Fibroblast of pulmonary artery (primary cell): Measurements from ENCODE around the gene TAAR6.
A peak's percentile ranks its signal among the peaks of the same experiment; 100 is the strongest.
"Not testable (repeated sequence)": the region's sequence is repeated elsewhere in the genome, so short reads cannot be mapped to it uniquely, and the experiment has no call there.

Source experiments
- DNase-seq: peaks from one replicate; pipeline ENCODE4 v3.0.0-alpha.2; 2010; ENCODE audit warnings: low read depth
- H3K4me3 ChIP-seq: replicated peaks from 2 replicates; pipeline ENCODE4 v1.5.1; 2011; ENCODE audit warnings: low read depth, mild to moderate bottlenecking, control low read depth, low read length, moderate library complexity
- TF ChIP-seq, protein P1 (sequence below): IDR thresholded peaks from 2 replicates; pipeline ENCODE4 v1.5.1; 2011; ENCODE audit warnings: mild to moderate bottlenecking, control low read depth, low read length, inconsistent platforms; ENCODE audit errors: missing control alignments

TAAR6 gene

DNA sequence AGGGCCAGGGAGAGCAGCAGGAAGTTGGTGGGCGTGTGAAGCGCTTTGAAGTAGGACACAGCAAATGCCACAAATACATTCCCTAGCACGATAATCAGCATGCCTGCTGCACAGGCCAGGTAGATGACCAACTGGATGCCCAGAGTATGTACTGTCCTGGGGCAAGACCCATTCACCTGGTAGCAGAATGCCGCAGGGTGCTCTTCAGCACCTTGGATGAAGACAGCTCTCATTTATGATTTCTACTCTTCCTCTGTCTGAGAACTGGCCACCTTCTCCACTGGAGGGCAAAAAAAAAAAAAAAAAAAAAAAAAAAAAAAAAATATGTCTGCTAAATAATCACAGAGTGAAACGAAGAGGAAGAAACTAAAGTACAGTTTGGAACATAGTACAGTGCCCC lies 19.3 kb downstream of the TAAR6 start, which contains the start of gene TAAR5:
TAAR5 (minus strand) TSS at position 288 of the 400 bp plus-strand sequence; CDS start at position 233, 55 bp downstream.
- DNase-seq, result no peak
- TF ChIP-seq, protein P1, sequence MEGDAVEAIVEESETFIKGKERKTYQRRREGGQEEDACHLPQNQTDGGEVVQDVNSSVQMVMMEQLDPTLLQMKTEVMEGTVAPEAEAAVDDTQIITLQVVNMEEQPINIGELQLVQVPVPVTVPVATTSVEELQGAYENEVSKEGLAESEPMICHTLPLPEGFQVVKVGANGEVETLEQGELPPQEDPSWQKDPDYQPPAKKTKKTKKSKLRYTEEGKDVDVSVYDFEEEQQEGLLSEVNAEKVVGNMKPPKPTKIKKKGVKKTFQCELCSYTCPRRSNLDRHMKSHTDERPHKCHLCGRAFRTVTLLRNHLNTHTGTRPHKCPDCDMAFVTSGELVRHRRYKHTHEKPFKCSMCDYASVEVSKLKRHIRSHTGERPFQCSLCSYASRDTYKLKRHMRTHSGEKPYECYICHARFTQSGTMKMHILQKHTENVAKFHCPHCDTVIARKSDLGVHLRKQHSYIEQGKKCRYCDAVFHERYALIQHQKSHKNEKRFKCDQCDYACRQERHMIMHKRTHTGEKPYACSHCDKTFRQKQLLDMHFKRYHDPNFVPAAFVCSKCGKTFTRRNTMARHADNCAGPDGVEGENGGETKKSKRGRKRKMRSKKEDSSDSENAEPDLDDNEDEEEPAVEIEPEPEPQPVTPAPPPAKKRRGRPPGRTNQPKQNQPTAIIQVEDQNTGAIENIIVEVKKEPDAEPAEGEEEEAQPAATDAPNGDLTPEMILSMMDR, result no peak
- H3K4me3 ChIP-seq, result no peak within 1 kb of the TSS

DNA sequence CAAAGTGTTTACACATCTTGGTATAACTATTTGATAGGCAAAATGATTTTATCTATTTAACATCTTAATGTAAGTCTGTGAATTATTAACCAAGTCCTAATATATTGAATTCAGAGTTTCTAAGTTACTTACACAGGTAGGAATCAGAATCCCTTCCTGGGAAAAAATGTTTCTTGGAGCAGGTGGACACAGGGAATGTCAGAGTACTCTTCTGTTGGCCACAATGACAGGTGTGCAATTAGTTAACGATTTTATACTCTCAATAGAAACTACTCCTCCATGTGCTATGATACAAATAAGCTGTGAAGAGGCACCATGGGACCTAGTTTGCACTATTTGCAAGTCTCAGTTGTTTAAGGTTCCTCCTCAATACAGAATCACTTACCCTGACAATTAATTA lies 20.2 kb downstream of the TAAR6 start:
- TF ChIP-seq, protein P1, result no peak
- H3K4me3 ChIP-seq, result no peak overlapping the region
- no peak for DNase-seq

DNA sequence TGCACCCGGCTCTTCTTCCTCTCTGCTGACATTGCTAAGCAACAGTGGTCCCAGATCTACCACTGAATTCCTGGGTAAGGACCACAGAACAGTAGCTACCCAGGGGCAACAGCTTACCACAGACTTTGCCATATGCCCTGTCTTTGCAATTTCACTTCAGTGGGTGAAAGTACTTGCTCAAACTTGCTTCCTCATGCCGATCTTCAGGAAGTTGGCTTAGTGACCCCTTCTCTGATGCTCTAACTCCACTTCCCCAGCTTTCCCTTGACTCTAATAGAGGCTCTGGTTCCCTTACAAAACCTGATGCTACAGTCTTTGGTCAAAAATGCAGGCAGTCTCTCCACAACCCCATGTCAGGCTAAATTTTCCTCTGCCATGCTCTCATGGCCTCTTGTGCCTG lies 22.7 kb downstream of the TAAR6 start:
- no peak overlapping the region for H3K4me3 ChIP-seq
- TF ChIP-seq, protein P1, result no peak
- no peak for DNase-seq

DNA sequence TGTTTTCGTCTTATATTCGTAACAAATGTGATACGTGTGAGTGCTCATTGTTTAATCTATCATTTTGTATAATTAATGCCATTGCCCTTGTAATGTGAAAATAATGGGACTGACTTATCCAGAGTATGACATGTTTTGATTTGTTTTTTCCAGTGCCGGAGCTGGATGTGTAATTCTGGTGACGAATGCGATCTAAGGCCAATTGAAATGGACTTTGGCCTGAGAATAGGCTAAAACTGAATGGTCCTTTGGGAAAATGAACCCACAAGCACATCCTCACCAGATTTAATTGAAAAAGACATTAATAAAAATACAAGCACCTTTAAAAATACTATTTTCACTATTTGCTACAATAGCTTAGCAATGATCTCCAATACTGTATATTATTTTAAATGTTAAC lies 26.1 kb downstream of the TAAR6 start:
- TF ChIP-seq, protein P1, result no peak
- no peak overlapping the region for H3K4me3 ChIP-seq
- no peak for DNase-seq

DNA sequence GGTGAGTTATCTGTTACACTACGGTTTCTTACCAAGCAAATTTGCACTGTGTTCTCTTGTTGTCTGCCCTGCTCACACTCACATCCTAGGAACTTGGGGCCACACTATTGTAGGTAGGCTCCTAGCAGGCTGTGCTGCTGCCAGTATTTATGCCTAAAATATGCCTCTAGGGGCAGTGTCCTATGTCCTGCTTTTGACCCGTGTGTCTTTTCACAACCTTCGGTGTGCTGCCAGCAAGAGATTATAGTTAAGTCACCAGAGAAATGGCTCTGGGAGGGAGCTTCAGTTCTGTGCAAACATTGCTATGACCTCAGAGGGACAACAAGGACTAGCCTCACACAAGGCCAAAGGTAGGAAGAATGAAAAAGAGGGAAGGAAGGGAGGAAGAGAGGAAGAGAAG lies 28.4 kb downstream of the TAAR6 start:
- no peak overlapping the region for H3K4me3 ChIP-seq
- TF ChIP-seq, protein P1, result peak; percentile 20
- no peak for DNase-seq

DNA sequence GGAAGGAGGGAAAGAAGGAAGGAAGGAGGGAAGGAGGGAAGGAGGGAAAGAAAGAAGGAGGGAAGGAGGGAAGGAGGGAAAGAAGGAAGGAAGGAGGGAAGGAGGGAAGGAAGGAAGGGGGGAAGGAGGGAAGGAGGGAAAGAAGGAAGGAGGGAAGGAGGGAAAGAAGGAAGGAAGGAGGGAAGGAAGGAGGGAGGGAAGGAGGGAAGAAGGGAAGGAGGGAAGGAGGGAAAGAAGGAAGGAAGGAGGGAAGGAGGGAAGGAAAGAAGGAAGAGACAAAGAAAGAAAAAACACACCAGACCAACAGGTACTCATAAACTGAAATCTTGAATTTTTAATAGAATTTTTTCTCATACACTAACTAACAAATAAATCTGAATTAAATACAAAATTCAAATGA lies 30.8 kb downstream of the TAAR6 start:
- not testable (repeated sequence) for H3K4me3 ChIP-seq, DNase-seq

DNA sequence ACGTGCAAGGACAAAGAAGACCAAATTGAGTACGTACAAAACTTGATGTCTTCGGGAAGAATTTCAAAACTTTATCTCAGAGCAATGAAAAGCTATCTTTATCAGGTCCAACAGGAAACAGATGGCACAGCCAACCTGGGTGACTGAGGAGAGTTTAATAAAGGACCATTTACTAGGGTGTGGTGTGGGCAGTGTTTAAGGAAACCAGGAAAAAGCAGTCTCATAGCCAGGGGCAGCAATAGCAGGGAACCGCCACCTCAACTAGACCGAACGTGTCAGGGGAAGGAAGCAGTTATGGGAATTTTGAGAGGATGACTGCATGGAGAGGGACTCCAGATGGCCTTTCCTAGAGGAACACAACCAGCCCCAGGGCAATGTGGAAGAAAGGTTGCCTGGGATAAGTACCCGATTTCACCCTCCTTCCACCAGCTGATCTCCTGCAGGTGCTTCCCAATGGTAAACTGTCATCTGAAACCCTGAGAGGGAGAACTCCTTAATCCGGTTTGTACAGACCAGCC lies 34.6 kb downstream of the TAAR6 start:
- no peak for DNase-seq
- TF ChIP-seq, protein P1, result no peak
- no peak overlapping the region for H3K4me3 ChIP-seq
